H1 (cell line): Measurements from ENCODE around the gene ELOVL5. TPM values are rescaled to one million over a fixed set of nuclear protein-coding genes. Genes with fewer than 3 reads are reported as not detected.

Source experiments
- CTCF ChIA-PET: fragments of 300-600 bp; sonication (Branson Sonifier 250); formaldehyde crosslinking; loops from one replicate; lab custom pipeline; 2021; ENCODE audit not compliant: partially characterized antibody; lab: Charles Lee
- POLR2A ChIA-PET: fragments of 300-600 bp; sonication (Branson Sonifier 250); formaldehyde crosslinking; loops from one replicate; lab custom pipeline; 2021; ENCODE audit warnings: inconsistent platforms; ENCODE audit not compliant: partially characterized antibody; lab: Charles Lee
- DNase-seq, 2 experiments: peaks; one replicate each; pipeline versions ENCODE4 v3.0.0 to v3.0.0-alpha.2; 2010 to 2022; ENCODE audit warnings: low spot score in 2 of 2, low read depth in 1 of 2, mixed read lengths in 1 of 2
- FAIRE-seq: peaks from 2 replicates; lab custom pipeline; 2011; peaks lifted over from hg19 to GRCh38; lab: Jason Lieb, UNC
- H2AFZ ChIP-seq: 2 replicates; pipeline ENCODE4 v1.8.1; 2012; ENCODE audit warnings: low read length, inconsistent platforms
- H2AK5ac ChIP-seq: 2 replicates; pipeline ENCODE4 v1.6.1; 2013; ENCODE audit warnings: low read depth, low read length
- H2BK120ac ChIP-seq: replicated peaks from 2 replicates; pipeline ENCODE3; 2013; ENCODE audit warnings: low read depth, low read length, inconsistent platforms
- H2BK12ac ChIP-seq: 2 replicates; pipeline ENCODE4 v1.6.1; 2013; ENCODE audit warnings: low read depth, low read length
- H2BK15ac ChIP-seq: 2 replicates; pipeline ENCODE4 v1.6.1; 2013; ENCODE audit warnings: low read length
- H2BK20ac ChIP-seq: 2 replicates; pipeline ENCODE4 v1.6.1; 2013; ENCODE audit warnings: low read length
- H2BK5ac ChIP-seq: 2 replicates; pipeline ENCODE4 v1.6.1; 2013; ENCODE audit warnings: low read depth, low read length
- H3K14ac ChIP-seq: 2 replicates; pipeline ENCODE4 v1.6.1; 2013; ENCODE audit warnings: inconsistent platforms; ENCODE audit not compliant: insufficient read length
- H3K18ac ChIP-seq: 2 replicates; pipeline ENCODE4 v1.6.1; 2013; ENCODE audit warnings: low read length; ENCODE audit errors: extremely low read depth
- H3K23ac ChIP-seq: 2 replicates; pipeline ENCODE4 v1.6.1; 2013; ENCODE audit warnings: inconsistent platforms; ENCODE audit not compliant: insufficient read length
- H3K23me2 ChIP-seq: 2 replicates; pipeline ENCODE4 v1.6.1; 2013; ENCODE audit warnings: low read depth, low read length
- H3K27ac ChIP-seq: 2 replicates; pipeline ENCODE4 v1.6.1; 2011; ENCODE audit warnings: low read depth, low read length, inconsistent platforms
- H3K27me3 ChIP-seq, 4 experiments: replicated peaks in 1 of 4; 1 replicate in 1 of 4; 2 replicates in 3 of 4; pipeline versions ENCODE4 v1.6.1 to v1.8.1; 2011 to 2013; ENCODE audit warnings: low read length in 3 of 4, mild to moderate bottlenecking in 3 of 4, inconsistent platforms in 2 of 4, mixed read lengths in 2 of 4, moderate library complexity in 1 of 4; ENCODE audit not compliant: control insufficient read depth in 3 of 4, insufficient read depth in 3 of 4; ENCODE audit errors: extremely low read depth in 1 of 4
- H3K36me3 ChIP-seq, 4 experiments: 2 replicates each; pipeline versions ENCODE4 v1.6.1 to v1.8.1; 2011 to 2013; ENCODE audit warnings: mild to moderate bottlenecking in 4 of 4, low read length in 3 of 4, moderate library complexity in 2 of 4, control low read depth in 1 of 4, inconsistent platforms in 1 of 4; ENCODE audit not compliant: insufficient read depth in 4 of 4, control insufficient read depth in 2 of 4
- H3K4ac ChIP-seq: replicated peaks from 2 replicates; pipeline ENCODE3; 2013; ENCODE audit warnings: low read length, low read depth, mixed read lengths, inconsistent platforms; ENCODE audit not compliant: insufficient read length
- H3K4me1 ChIP-seq, 4 experiments: replicated peaks in 1 of 4; 1 replicate in 1 of 4; 2 replicates in 3 of 4; pipeline versions ENCODE4 v1.6.1 to v1.8.1; 2011 to 2013; ENCODE audit warnings: low read length in 3 of 4, inconsistent platforms in 2 of 4, mixed read lengths in 1 of 4; ENCODE audit not compliant: insufficient read depth in 4 of 4, control insufficient read depth in 3 of 4
- H3K4me2 ChIP-seq, 2 experiments: 2 replicates each; pipeline versions ENCODE4 v1.6.1 to v1.8.1; 2011 to 2013; ENCODE audit warnings: low read depth in 2 of 2, low read length in 2 of 2, control low read depth in 1 of 2, inconsistent platforms in 1 of 2, mild to moderate bottlenecking in 1 of 2; ENCODE audit not compliant: insufficient read depth in 1 of 2
- H3K4me3 ChIP-seq, 4 experiments: fragments of 200-600, 300-600 bp in 1 of 4; sonication (generic), shearing (Covaris generic), sonication (Bioruptor Twin) in 1 of 4; 2 replicates each; pipeline versions ENCODE4 v1.5.1 to v1.8.1; 2011 to 2016; ENCODE audit warnings: low read length in 4 of 4, low read depth in 3 of 4, control low read depth in 2 of 4, inconsistent platforms in 2 of 4, mild to moderate bottlenecking in 2 of 4, mixed read lengths in 1 of 4, moderate library complexity in 1 of 4; ENCODE audit not compliant: insufficient read depth in 2 of 4; ENCODE audit errors: extremely low read depth in 1 of 4
- H3K56ac ChIP-seq: replicated peaks from 2 replicates; pipeline ENCODE3; 2013; ENCODE audit warnings: low read depth, mild to moderate bottlenecking, mixed read lengths, low read length, inconsistent platforms; ENCODE audit not compliant: insufficient read length
- H3K79me1 ChIP-seq: 2 replicates; pipeline ENCODE4 v1.6.1; 2013; ENCODE audit warnings: low read depth, low read length, control low read depth
- H3K79me2 ChIP-seq, 2 experiments: 2 replicates each; pipeline versions ENCODE4 v1.6.1 to v1.8.1; 2012 to 2013; ENCODE audit warnings: low read length in 2 of 2, mild to moderate bottlenecking in 2 of 2, inconsistent platforms in 1 of 2; ENCODE audit not compliant: insufficient read depth in 2 of 2, control insufficient read depth in 1 of 2
- H3K9ac ChIP-seq, 4 experiments: replicated peaks in 1 of 4; 1 replicate in 1 of 4; 2 replicates in 3 of 4; pipeline versions ENCODE4 v1.6.1 to v1.8.1; 2011 to 2013; ENCODE audit warnings: low read depth in 3 of 4, low read length in 3 of 4, control low read depth in 2 of 4, mild to moderate bottlenecking in 2 of 4, moderate library complexity in 2 of 4, inconsistent platforms in 1 of 4; ENCODE audit errors: extremely low read depth in 1 of 4
- H3K9me3 ChIP-seq, 2 experiments: 2 replicates each; pipeline versions ENCODE4 v1.6.1 to v1.8.1; 2012 to 2013; ENCODE audit warnings: mild to moderate bottlenecking in 2 of 2, moderate library complexity in 2 of 2, control low read depth in 1 of 2, inconsistent platforms in 1 of 2, low read depth in 1 of 2, low read length in 1 of 2, mixed read lengths in 1 of 2; ENCODE audit not compliant: insufficient read depth in 2 of 2
- H4K20me1 ChIP-seq, 2 experiments: replicated peaks in 1 of 2; 2 replicates each; pipeline versions ENCODE3 to v1.8.1; 2011 to 2013; ENCODE audit warnings: inconsistent platforms in 2 of 2, low read length in 2 of 2, mild to moderate bottlenecking in 1 of 2; ENCODE audit not compliant: insufficient read depth in 2 of 2, control insufficient read depth in 1 of 2
- H4K5ac ChIP-seq: 2 replicates; pipeline ENCODE4 v1.6.1; 2013; ENCODE audit warnings: low read length, low read depth, mixed read lengths, inconsistent platforms; ENCODE audit not compliant: insufficient read length
- H4K8ac ChIP-seq: 2 replicates; pipeline ENCODE4 v1.8.0; 2013; ENCODE audit warnings: mild to moderate bottlenecking, moderate library complexity, low read length, inconsistent platforms; ENCODE audit not compliant: insufficient read depth; ENCODE audit errors: extremely low read depth
- H4K91ac ChIP-seq: replicated peaks from 2 replicates; pipeline ENCODE3; 2013; ENCODE audit warnings: low read length, mixed read lengths, inconsistent platforms; ENCODE audit not compliant: insufficient read length
- CHD2 ChIP-seq: IDR thresholded peaks from 2 replicates; pipeline ENCODE4 v1.6.1; 2012; ENCODE audit warnings: low read length, improper control_type of control experiment
- HDAC2 ChIP-seq, 2 experiments: fragments of 300-600 bp in 1 of 2; sonication (generic) in 1 of 2; IDR thresholded peaks; 2 replicates each; pipeline ENCODE4 v1.6.1; 2011 to 2012; ENCODE audit warnings: low read depth in 2 of 2, low read length in 2 of 2, mild to moderate bottlenecking in 2 of 2, moderate library complexity in 2 of 2, borderline replicate concordance in 1 of 2, inconsistent platforms in 1 of 2
- WGBS, 2 experiments: shearing (Covaris generic) in 1 of 2; methylation state at CpG; one replicate each; pipeline versions ENCODE4 v1.1.6 to v1.1.7; 2013 to 2015; ENCODE audit warnings: low lambda C conversion rate in 2 of 2, mixed read lengths in 2 of 2, inconsistent platforms in 1 of 2, low coverage in 1 of 2, missing lambda C conversion rate in 1 of 2; ENCODE audit not compliant: insufficient replicate concordance in 2 of 2, insufficient coverage in 1 of 2, insufficient read length in 1 of 2; ENCODE audit errors: extremely low coverage in 1 of 2, missing lambda C conversion rate in 1 of 2; 5-methylcytosine and 5-hydroxymethylcytosine counted together
- polyA plus RNA-seq, 7 experiments: library from polyadenylated mRNA; depleted of rRNA in 3 of 7; stranded (reverse) in 5 of 7; unstranded in 2 of 7; fragments of >200 nt in 5 of 7; fragments of 200-250 nt in 2 of 7; gene quantifications; 1 replicate in 5 of 7; 2 replicates in 1 of 7; 4 replicates in 1 of 7; pipeline versions ENCODE4 v1.2.1 to v1.2.3, GENCODE V29; 2011 to 2013; ENCODE audit warnings: missing spikeins in 2 of 7, mixed read lengths in 2 of 7
- total RNA-seq: library from RNA; stranded (reverse); fragmentation: NEBNext Ultra II Directional; extraction: Animal tissue kit (Norgen Biotek cat#: 25700); gene quantifications from 2 replicates; pipeline ENCODE4 v1.2.1, GENCODE V29; 2021

The ELOVL5 gene
- total and polyA plus RNA-seq, 2 of the 8 experiments (the other 6 are each of a cell fraction or from before 2014, with no cell fraction given) = 113 to 156 TPM

- no peak overlapping the region for H2BK5ac ChIP-seq
- no peak overlapping the region for H3K56ac ChIP-seq
- H3K9me3 ChIP-seq = no peaks in the 10 kb centered on the region
- WGBS, 2 experiments = 96% methylated on average over 1 of the region's 1 CpG; no CpG with 5 or more reads in 1 of the 2 experiments
- H2BK120ac ChIP-seq = no peak overlapping the region
- no peaks in the 10 kb centered on the region for H3K79me2 ChIP-seq
- DNase-seq (no peak), FAIRE-seq (no peak)
- H3K79me1 ChIP-seq = no peaks in the 10 kb centered on the region
- H4K20me1 ChIP-seq = no peaks in the 10 kb centered on the region
- H3K4me1 ChIP-seq = no peaks in the 10 kb centered on the region
- H3K14ac ChIP-seq = no peak overlapping the region
- POLR2A ChIA-PET = no interaction called here
- no peaks in the 10 kb centered on the region for H3K36me3 ChIP-seq
- H3K23ac ChIP-seq = no peak overlapping the region
- no peak overlapping the region for H2AFZ ChIP-seq
- no peak overlapping the region for H3K4me2 ChIP-seq
- H3K4ac ChIP-seq = no peak overlapping the region
- H3K9ac ChIP-seq = no peak overlapping the region
- H3K27ac ChIP-seq = no peak overlapping the region
- H2BK20ac ChIP-seq = no peak overlapping the region
- no peak overlapping the region for H4K91ac ChIP-seq
- H4K5ac ChIP-seq = no peak overlapping the region
- no peak overlapping the region for H3K4me3 ChIP-seq
- H2BK12ac ChIP-seq = no peak overlapping the region
- no peak overlapping the region for H2BK15ac ChIP-seq
- H3K18ac ChIP-seq = no peak overlapping the region
- CTCF ChIA-PET = no interaction called here
- no peak overlapping the region for H4K8ac ChIP-seq
- no peaks in the 10 kb centered on the region for H3K23me2 ChIP-seq
- H3K27me3 ChIP-seq = no peaks in the 10 kb centered on the region
- H2AK5ac ChIP-seq = no peak overlapping the region
- no peak for TF ChIP-seq CHD2
- no peak for TF ChIP-seq HDAC2 (IDR thresholded peaks at IDR 0.05; ENCODE audit: borderline replicate concordance in 1 of 2, low read depth in 2 of 2, low read length in 2 of 2)
Measured at GRCh38 chr6:53377289-53377688, 28.5 kb upstream of the ELOVL5 start.
